ENCODE results near the gene SBK2. TPM values are rescaled to one million over a fixed set of nuclear protein-coding genes. Genes with fewer than 3 reads are reported as not detected.

SBK2 gene
- total and polyA plus RNA-seq, 2 experiments from 2014 or later = 1.1 to 2.0 TPM

GRCh38 chr19:55535965-55536350, 975 bp downstream of the SBK2 start:
- Histone ChIP-seq H2AFZ (no peak overlapping the region), H3K27ac (ENCODE audit: low read depth) (no peak overlapping the region), H3K36me3 (ENCODE audit: insufficient read depth) (no peaks in the 10 kb centered on the region), H3K79me2 (replicated peaks; ENCODE audit: insufficient read depth) (no peaks in the 10 kb centered on the region), H3K4me2 (no peak overlapping the region), H3K4me3 (no peak overlapping the region), H3K27me3 (ENCODE audit: insufficient read depth) (no peaks in the 10 kb centered on the region), H3F3A (replicated peaks; ENCODE audit: low read depth) (0 out of 2 replicates have a peak, but pooled peaks cover 7% of the 10 kb centered on the region), H3K9me2 (ENCODE audit: insufficient read depth) (no peaks in the 10 kb centered on the region), H4K20me1 (replicated peaks; ENCODE audit: insufficient read depth) (no peaks in the 10 kb centered on the region), H3K4me1 (ENCODE audit: insufficient read depth) (peaks cover 7% of the 10 kb centered on the region; the same call in 1 of the 2 replicates)
- TF ChIP-seq NANOG (IDR thresholded peaks at IDR 0.05; ENCODE audit: borderline replicate concordance) (no peak), REST (IDR thresholded peaks at IDR 0.05; ENCODE audit: unreplicated experiment) (no peak), CTCF (conservative IDR thresholded peaks at IDR 0.05; ENCODE audit: low read depth in 2 of 2) (no peak), CREB1 (CRISPR knock-in tag; IDR thresholded peaks at IDR 0.05; ENCODE audit: low read depth) (no peak), JUNB (IDR thresholded peaks at IDR 0.05; ENCODE audit: unreplicated experiment) (no peak), STAT1 (IDR thresholded peaks at IDR 0.05; ENCODE audit: unreplicated experiment) (no peak)
- no peaks in the 10 kb centered on the region; the same call in 2 of the 3 replicates for H3K9me3 Mint-ChIP-seq
- H3K4me1 Mint-ChIP-seq = peaks cover 6% of the 10 kb centered on the region; the same call in 2 of the 3 replicates
- H3K27ac Mint-ChIP-seq = no peak overlapping the region
- H3K27me3 Mint-ChIP-seq (ENCODE audit: insufficient read depth, low read depth, poor library complexity) = peaks cover 15% of the 10 kb centered on the region
- ATAC-seq (no peak), DNase-seq (ENCODE audit: low spot score) (no peak)
- no peaks in the 10 kb centered on the region for H3K36me3 Mint-ChIP-seq (ENCODE audit: low read depth)
- H3K4me3 Mint-ChIP-seq = no peak overlapping the region

- no peak overlapping the region for H3K27ac Mint-ChIP-seq
- Histone ChIP-seq H3K4me1 (ENCODE audit: insufficient read depth) (peaks cover 7% of the 10 kb centered on the region; the same call in 1 of the 2 replicates), H3K4me3 (no peak overlapping the region), H4K20me1 (replicated peaks; ENCODE audit: insufficient read depth) (no peaks in the 10 kb centered on the region), H3F3A (replicated peaks; ENCODE audit: low read depth) (0 out of 2 replicates have a peak, but pooled peaks cover 7% of the 10 kb centered on the region), H3K36me3 (ENCODE audit: insufficient read depth) (no peaks in the 10 kb centered on the region), H3K27ac (ENCODE audit: low read depth) (no peak overlapping the region), H3K79me2 (replicated peaks; ENCODE audit: insufficient read depth) (no peaks in the 10 kb centered on the region), H3K9me2 (ENCODE audit: insufficient read depth) (no peaks in the 10 kb centered on the region), H3K4me2 (no peak overlapping the region), H2AFZ (no peak overlapping the region), H3K27me3 (ENCODE audit: insufficient read depth) (no peaks in the 10 kb centered on the region)
- H3K9me3 Mint-ChIP-seq = no peaks in the 10 kb centered on the region
- peaks cover 14% of the 10 kb centered on the region for H3K27me3 Mint-ChIP-seq (ENCODE audit: insufficient read depth, low read depth, poor library complexity)
- DNase-seq (ENCODE audit: low spot score) = no peak
- no peaks in the 10 kb centered on the region for H3K36me3 Mint-ChIP-seq (ENCODE audit: low read depth)
- peaks cover 6% of the 10 kb centered on the region; the same call in 2 of the 3 replicates for H3K4me1 Mint-ChIP-seq
- H3K4me3 Mint-ChIP-seq = no peak overlapping the region; the same call in 2 of the 3 replicates
- ATAC-seq = no peak
- no peak for TF ChIP-seq POLR2AphosphoS5 (IDR thresholded peaks at IDR 0.05; ENCODE audit: low read depth)
- TF ChIP-seq EZH2 (IDR thresholded peaks at IDR 0.05; ENCODE audit: low read depth, unreplicated experiment) = no peak
- no peak for TF ChIP-seq ETS1 (IDR thresholded peaks at IDR 0.05)
- TF ChIP-seq CTCF (conservative IDR thresholded peaks at IDR 0.05; ENCODE audit: low read depth in 2 of 2) = no peak
- no peak for TF ChIP-seq CREB1 (CRISPR knock-in tag; IDR thresholded peaks at IDR 0.05; ENCODE audit: low read depth)
- no peak for TF ChIP-seq JUNB (IDR thresholded peaks at IDR 0.05; ENCODE audit: unreplicated experiment)
- TF ChIP-seq REST (IDR thresholded peaks at IDR 0.05; ENCODE audit: unreplicated experiment) = no peak
Measured at GRCh38 chr19:55535173-55535964, 1.6 kb downstream of the SBK2 start.
